ENCODE data around the gene KPNA4.
"Not testable (repeated sequence)": the region's sequence is repeated elsewhere in the genome, so short reads cannot be mapped to it uniquely, and the experiment has no call there.

The KPNA4 gene

DNA sequence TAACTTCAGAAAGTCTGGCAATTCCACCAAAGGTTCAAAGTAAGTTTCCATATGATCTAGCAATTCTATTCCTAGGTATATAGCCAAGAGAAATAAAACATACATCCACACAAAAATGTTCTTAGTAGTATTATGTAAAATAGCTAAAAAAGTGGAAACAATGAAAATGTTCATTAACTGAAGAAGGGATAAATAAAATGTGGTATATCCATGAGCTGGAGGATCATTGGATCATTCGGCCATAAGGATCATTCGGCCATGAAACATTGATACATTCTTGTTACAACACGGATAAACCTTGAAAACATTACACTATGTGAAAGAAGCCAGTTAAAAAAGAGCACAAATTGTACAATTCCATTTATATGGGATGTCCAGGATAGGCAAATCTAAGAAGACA, 2.4 kb downstream of the KPNA4 start:
- no peak for ATAC-seq (ENCODE audit: low read depth)
- Mint-ChIP-seq H3K27me3 (no peaks in the 10 kb centered on the region), H3K4me3 (peak overlapping the region; percentile 30), H3K36me3 (peaks cover 4% of the 10 kb centered on the region), H3K27ac (peak overlapping the region; percentile 68), H3K9me3 (no peaks in the 10 kb centered on the region), H3K4me1 (peaks cover 51% of the 10 kb centered on the region)
- DNase-seq (ENCODE audit: low spot score in 2 of 2): no peak

DNA sequence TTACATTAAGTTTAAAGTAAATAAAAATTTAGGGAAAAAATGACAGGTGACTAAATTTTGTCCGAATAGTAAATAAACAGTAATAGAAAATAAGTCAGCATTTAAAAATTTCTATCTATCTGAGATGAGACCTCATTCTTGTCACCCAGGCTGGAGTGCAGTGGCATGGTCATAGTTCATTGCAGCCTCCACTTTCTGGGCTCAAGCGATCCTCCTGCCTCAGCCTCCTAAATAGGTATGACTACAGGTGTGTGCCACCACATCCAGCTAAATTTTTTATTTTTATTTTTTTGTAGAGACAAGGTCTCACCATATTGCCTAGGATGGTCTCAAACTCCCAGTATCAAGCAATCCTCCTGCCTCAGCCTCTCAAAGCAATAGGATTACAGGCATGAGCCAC, 7.8 kb downstream of the KPNA4 start:
- ATAC-seq (ENCODE audit: low read depth): no peak
- Mint-ChIP-seq H3K36me3 (peaks cover 1% of the 10 kb centered on the region), H3K4me1 (peaks cover 39% of the 10 kb centered on the region), H3K9me3 (no peaks in the 10 kb centered on the region), H3K4me3 (no peak overlapping the region), H3K27me3 (no peaks in the 10 kb centered on the region), H3K27ac (no peak overlapping the region)
- DNase-seq (ENCODE audit: low spot score in 2 of 2): no peak

DNA sequence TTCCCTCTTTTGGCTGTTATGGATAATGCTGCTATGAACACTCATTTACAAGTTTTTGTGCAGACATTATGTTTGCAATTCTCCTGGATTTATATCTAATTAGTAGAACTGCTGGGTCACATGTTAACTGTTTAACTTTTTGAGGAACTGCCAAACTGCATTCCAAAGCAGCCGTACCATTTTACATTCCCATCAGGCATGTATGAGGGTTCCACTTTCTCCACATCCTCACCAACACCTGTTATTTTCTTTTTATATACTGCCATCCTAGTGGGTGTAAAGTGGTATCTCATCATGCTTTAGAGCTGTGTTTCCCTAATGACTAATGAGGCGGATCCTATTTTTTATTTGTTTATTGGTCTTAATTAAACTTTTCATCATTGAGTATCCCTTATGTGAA, 9.2 kb downstream of the KPNA4 start:
- ATAC-seq (ENCODE audit: low read depth): no peak
- peaks cover 32% of the 10 kb centered on the region for H3K4me1 Mint-ChIP-seq
- H3K27me3 Mint-ChIP-seq: no peaks in the 10 kb centered on the region
- H3K27ac Mint-ChIP-seq: no peak overlapping the region
- no peak overlapping the region for H3K4me3 Mint-ChIP-seq
- DNase-seq (ENCODE audit: low spot score in 2 of 2): no peak
- H3K36me3 Mint-ChIP-seq: peaks cover 4% of the 10 kb centered on the region
- peaks cover 3% of the 10 kb centered on the region for H3K9me3 Mint-ChIP-seq

DNA sequence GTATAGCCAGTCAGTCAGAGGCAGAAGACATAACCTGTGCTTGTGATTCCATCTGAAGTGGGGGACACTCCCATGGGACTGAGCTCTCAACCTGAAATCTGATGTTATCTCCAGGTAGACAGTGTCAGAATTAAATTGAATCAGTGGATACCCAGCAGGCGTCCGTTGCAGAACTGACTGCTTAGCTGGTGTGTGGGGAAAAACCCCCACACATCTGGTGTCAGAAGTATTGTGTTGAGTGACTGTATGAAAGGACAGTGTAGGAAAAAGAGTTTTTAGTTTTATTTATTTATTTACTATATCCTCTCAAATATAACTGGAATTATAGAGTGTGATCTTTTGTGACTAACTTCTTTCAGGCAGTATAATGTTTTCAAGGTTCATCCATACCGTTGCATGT, 10.4 kb downstream of the KPNA4 start:
- H3K4me3 Mint-ChIP-seq: no peak overlapping the region
- H3K9me3 Mint-ChIP-seq: peaks cover 4% of the 10 kb centered on the region
- H3K27ac Mint-ChIP-seq: no peak overlapping the region
- ATAC-seq (ENCODE audit: low read depth): no peak
- H3K36me3 Mint-ChIP-seq: peaks cover 13% of the 10 kb centered on the region
- DNase-seq (ENCODE audit: low spot score in 2 of 2): no peak
- H3K4me1 Mint-ChIP-seq: peaks cover 36% of the 10 kb centered on the region
- no peaks in the 10 kb centered on the region for H3K27me3 Mint-ChIP-seq

DNA sequence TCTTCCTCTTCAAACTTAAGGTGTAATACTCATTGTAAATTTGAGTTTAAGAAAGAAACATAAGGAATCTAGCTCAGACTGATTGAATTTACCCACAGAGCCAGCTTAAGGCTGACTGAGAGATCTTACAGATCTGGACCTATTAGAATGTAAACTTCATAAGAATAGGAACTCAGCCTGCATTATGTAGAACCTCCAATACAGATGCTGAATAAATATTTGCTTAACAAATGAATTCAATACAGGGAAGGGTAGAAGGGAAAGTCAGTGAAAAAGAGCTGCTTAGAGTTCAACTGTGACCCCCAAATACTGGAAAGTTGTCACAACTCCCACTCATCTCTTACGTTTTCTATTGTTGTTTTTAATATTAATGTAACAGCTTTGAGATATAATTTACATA, 11.5 kb downstream of the KPNA4 start:
- no peak overlapping the region for H3K4me3 Mint-ChIP-seq
- peaks cover 29% of the 10 kb centered on the region for H3K4me1 Mint-ChIP-seq
- H3K27me3 Mint-ChIP-seq: no peaks in the 10 kb centered on the region
- DNase-seq (ENCODE audit: low spot score in 2 of 2) (no peak), ATAC-seq (ENCODE audit: low read depth) (no peak)
- H3K36me3 Mint-ChIP-seq: peaks cover 13% of the 10 kb centered on the region
- no peak overlapping the region for H3K27ac Mint-ChIP-seq
- peaks cover 4% of the 10 kb centered on the region for H3K9me3 Mint-ChIP-seq

DNA sequence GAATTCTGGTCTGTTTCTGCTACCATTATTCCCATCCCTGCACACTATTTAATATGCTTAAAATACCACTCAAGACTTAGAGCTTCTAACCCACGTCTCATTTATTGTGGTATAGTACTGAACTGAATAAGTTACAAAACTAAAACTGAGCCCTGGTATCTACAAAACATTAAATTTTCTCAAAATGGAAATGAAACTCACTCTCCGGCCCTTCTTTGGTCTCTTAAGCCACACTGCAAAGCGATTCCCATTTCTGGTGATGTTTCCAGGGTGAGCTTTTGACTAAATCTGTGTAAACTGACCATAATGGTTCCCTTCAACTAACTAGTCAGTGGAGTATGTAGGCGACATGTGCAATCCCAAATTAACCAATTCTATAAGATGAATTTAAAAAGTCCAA, 18.6 kb downstream of the KPNA4 start:
- DNase-seq (ENCODE audit: low spot score in 2 of 2) (no peak), ATAC-seq (ENCODE audit: low read depth) (no peak)
- no peaks in the 10 kb centered on the region for H3K27me3 Mint-ChIP-seq
- peaks cover 4% of the 10 kb centered on the region for H3K9me3 Mint-ChIP-seq
- H3K4me3 Mint-ChIP-seq: no peak overlapping the region
- peaks cover 17% of the 10 kb centered on the region for H3K36me3 Mint-ChIP-seq
- H3K4me1 Mint-ChIP-seq: peaks cover 49% of the 10 kb centered on the region
- peak overlapping the region; percentile 22 for H3K27ac Mint-ChIP-seq

DNA sequence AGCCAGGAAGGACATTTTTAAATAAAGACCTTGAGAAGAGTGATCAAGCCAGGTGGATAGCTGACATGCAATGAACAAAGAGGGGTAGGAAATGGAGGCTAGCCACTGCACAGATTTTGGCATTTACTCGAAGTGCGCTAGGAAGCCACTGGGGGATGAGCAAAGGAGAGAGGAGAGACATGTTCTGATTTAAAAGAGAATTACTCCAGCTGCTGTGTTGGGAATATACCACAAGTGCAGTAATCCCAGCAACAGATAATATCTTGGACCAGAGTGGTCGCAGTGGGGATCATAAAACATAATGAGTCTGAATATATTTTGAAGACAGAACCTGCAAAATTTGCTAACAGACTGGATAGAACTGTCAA, 19.9 kb downstream of the KPNA4 start:
- Mint-ChIP-seq H3K9me3 (no peaks in the 10 kb centered on the region), H3K4me1 (peaks cover 46% of the 10 kb centered on the region), H3K4me3 (no peak overlapping the region), H3K36me3 (peaks cover 8% of the 10 kb centered on the region), H3K27me3 (no peaks in the 10 kb centered on the region), H3K27ac (peak overlapping the region; percentile 4)
- ATAC-seq (ENCODE audit: low read depth) (no peak), DNase-seq (ENCODE audit: low spot score in 2 of 2) (no peak)

DNA sequence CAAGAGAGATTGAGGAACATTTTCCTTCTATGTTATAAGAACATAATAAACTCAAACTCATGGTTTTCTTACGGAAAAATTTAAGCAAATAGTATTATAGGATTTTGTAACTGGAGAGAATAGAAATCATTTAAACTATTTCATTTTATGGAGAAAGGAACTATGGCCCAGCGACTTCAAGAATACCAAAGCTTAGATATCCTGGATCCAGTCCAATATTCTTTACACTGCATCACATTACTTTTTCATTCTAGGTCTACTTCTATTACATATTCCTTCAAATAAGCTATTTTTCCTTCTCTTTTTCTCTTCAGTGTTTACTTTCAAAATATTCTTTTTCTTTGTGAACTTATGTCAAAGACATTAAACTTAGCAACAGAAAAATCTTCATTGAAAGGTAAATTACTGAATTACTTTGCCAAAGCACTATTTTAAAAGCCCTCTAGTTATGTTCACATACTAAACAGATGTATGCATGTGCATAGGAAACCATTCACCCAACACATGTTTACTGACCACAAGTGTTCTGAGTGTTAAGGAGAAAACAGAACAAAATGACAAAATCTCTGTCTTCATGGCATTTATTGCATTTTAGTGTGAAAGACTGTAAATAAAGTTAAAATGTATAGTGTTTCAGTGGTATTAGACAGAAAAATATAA, 20.4 kb downstream of the KPNA4 start:
- H3K4me3 Mint-ChIP-seq: no peak overlapping the region
- H3K27me3 Mint-ChIP-seq: no peaks in the 10 kb centered on the region
- peak overlapping the region; percentile 4 for H3K27ac Mint-ChIP-seq
- ATAC-seq (ENCODE audit: low read depth) (no peak), DNase-seq (ENCODE audit: low spot score in 2 of 2) (no peak)
- H3K4me1 Mint-ChIP-seq: peaks cover 46% of the 10 kb centered on the region
- H3K36me3 Mint-ChIP-seq: peaks cover 6% of the 10 kb centered on the region
- H3K9me3 Mint-ChIP-seq: no peaks in the 10 kb centered on the region

DNA sequence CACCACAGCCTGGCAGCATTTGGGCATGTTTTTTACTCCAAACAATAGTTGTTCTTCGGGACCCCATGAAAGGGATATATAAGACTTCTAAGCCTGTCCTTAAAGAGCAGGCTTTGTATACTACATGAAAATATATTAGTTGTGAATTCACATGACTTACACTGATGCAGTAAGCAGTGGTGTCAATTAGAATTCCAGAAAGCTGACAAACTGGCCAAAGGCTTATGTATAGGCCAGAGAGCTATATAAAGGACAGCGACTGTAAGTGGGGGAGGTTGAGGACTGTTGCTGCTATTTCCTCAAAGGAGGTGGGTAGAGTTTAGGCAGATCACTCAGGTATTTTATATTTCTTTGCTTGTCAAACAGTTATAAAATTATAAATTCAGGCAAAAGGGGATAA, 24.8 kb downstream of the KPNA4 start:
- H3K4me1 Mint-ChIP-seq: peaks cover 32% of the 10 kb centered on the region
- H3K27ac Mint-ChIP-seq: no peak overlapping the region
- DNase-seq (ENCODE audit: low spot score in 2 of 2) (no peak), ATAC-seq (ENCODE audit: low read depth) (no peak)
- no peaks in the 10 kb centered on the region for H3K27me3 Mint-ChIP-seq
- H3K36me3 Mint-ChIP-seq: peaks cover 2% of the 10 kb centered on the region
- H3K4me3 Mint-ChIP-seq: no peak overlapping the region
- H3K9me3 Mint-ChIP-seq: no peaks in the 10 kb centered on the region

DNA sequence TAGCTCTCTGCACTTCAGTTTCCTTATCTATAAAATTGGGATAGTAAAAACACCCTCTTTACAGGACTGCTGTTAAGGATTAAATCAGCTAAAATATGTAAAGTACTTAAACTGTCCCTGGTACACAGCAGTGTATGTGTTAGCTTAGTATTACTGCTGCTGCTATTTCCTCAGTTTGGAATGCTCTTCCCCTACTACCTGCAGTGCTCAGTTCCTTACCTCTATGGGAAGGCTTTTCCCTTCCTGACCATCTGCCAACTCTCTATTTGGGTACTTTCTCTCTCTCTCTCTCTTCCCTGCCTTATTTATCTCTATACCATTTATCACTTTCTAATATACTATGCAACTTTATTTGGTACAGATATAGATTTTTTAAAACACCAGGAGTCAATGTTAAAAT, 26.5 kb downstream of the KPNA4 start:
- Mint-ChIP-seq H3K4me1 (peaks cover 21% of the 10 kb centered on the region), H3K36me3 (peaks cover 2% of the 10 kb centered on the region), H3K27me3 (no peaks in the 10 kb centered on the region), H3K4me3 (no peak overlapping the region), H3K9me3 (no peaks in the 10 kb centered on the region), H3K27ac (peak overlapping the region; percentile 32)
- ATAC-seq (ENCODE audit: low read depth): no peak
- no peak for DNase-seq (ENCODE audit: low spot score in 2 of 2)

DNA sequence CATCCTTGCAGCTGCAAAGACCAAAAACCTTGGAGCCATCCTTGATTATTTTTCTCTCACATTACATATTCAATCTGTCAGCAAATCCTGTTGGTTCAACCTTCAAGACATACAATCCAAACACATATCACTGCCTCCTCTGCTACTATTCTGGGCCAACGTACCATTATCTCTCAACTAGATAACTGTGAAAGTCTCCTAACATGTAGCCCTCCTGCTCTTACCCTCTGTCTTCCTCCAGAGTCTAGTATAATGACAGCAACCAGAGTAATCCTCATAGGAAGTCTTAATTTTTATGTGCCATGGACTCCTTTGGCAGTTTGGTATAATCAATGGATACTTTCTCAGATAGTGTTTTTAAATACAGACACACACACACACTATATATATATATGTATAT, 27.6 kb downstream of the KPNA4 start:
- Mint-ChIP-seq H3K9me3 (no peaks in the 10 kb centered on the region), H3K36me3 (peaks cover 2% of the 10 kb centered on the region), H3K4me1 (peaks cover 18% of the 10 kb centered on the region), H3K4me3 (no peak overlapping the region), H3K27ac (no peak overlapping the region), H3K27me3 (no peaks in the 10 kb centered on the region)
- no peak for ATAC-seq (ENCODE audit: low read depth)
- DNase-seq (ENCODE audit: low spot score in 2 of 2): no peak

DNA sequence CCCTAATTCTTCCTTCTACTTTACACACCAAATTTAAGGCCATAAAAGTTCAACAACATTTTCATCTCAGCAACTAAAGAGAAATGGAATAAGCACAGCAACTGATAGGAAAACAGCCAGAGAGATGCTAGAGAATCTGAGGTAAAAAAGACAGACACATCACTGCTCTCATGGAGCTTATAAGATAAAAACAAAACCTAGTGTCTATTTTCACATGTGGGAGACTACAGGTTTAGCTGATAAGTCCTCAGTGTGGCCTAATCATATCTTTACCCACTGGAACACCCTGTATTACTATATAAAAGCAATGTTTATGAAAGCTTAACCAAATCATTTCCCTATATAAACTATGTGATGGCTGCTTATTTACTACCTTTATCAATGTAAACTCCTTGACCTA, 33.0 kb downstream of the KPNA4 start:
- no peak overlapping the region for H3K4me3 Mint-ChIP-seq
- peaks cover 2% of the 10 kb centered on the region for H3K4me1 Mint-ChIP-seq
- DNase-seq (ENCODE audit: low spot score in 2 of 2) (no peak), ATAC-seq (ENCODE audit: low read depth) (no peak)
- no peaks in the 10 kb centered on the region for H3K9me3 Mint-ChIP-seq
- no peaks in the 10 kb centered on the region for H3K27me3 Mint-ChIP-seq
- H3K36me3 Mint-ChIP-seq: peaks cover 16% of the 10 kb centered on the region
- peak overlapping the region; percentile 15 for H3K27ac Mint-ChIP-seq

DNA sequence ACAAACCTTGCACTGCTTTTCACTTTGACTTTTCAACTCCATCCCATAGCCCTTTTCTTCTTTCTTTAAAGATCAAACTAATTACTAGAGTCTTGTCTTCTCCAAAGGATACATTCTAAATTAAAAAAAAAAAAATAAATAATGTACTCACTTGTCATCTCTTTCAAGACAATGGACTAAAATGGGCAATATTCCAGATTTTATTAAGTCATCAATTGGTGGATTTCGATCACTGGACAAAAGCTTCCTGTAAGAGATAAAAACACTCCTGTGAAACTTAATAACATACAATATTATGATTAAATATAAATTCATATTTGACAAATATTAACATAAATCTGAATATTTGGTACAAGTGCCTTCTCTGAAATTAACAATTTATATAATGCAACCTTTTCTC, 34.1 kb downstream of the KPNA4 start:
- Mint-ChIP-seq H3K4me3 (no peak overlapping the region), H3K4me1 (peaks cover 2% of the 10 kb centered on the region)
- DNase-seq (ENCODE audit: low spot score in 2 of 2): no peak

DNA sequence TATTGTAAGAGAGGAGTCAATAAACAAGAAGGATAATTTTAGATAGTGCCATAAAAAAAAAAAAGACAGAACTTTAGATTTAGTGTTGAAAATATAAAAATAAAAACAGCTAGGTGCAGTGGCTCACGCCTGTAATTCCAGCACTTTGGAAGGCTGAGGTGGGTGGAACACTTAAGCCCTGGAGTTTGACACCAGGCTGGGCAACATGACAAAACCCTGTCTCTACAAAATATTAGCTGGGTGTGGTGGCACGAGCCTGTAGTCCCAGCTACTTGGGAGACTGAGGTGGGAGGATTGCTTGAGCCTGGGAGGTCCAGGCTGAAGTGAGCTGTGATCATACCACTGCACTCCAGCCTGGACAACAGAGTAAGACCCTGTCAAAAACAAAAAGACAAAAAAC, 49.0 kb downstream of the KPNA4 start:
- not testable (repeated sequence) for H3K27ac Mint-ChIP-seq; H3K27me3 Mint-ChIP-seq; H3K9me3 Mint-ChIP-seq; H3K4me1 Mint-ChIP-seq; ATAC-seq (ENCODE audit: low read depth); DNase-seq (ENCODE audit: low spot score in 2 of 2); H3K4me3 Mint-ChIP-seq
- peaks cover 30% of the 10 kb centered on the region for H3K36me3 Mint-ChIP-seq

More for the DNA sequence above, 34.1 kb downstream of the KPNA4 start:
- peaks cover 19% of the 10 kb centered on the region for H3K36me3 Mint-ChIP-seq
- no peaks in the 10 kb centered on the region for H3K27me3 Mint-ChIP-seq
- no peak for ATAC-seq (ENCODE audit: low read depth)
- no peaks in the 10 kb centered on the region for H3K9me3 Mint-ChIP-seq
- H3K27ac Mint-ChIP-seq: no peak overlapping the region

DNA sequence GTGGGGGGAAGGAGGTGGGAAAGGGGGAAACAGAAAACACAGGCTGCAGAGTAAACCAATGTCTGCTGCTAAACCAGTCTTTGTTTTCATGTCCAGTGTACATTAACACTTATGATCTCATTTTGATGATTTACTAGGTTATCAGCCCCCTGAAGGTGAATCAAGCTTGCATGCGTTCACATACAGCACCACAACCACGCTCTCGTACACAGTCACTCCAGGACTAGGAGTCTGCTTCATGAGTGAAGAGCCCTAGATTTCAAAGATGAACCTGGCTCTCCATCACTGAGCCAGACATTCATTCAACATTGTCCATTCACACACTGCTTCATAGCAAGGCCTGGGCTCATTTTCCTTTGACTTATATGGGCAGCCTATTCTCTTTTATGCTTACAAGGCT, 64.0 kb downstream of the KPNA4 start:
- Mint-ChIP-seq H3K4me1 (no peaks in the 10 kb centered on the region), H3K36me3 (peaks cover 30% of the 10 kb centered on the region), H3K27me3 (no peaks in the 10 kb centered on the region), H3K4me3 (no peak overlapping the region), H3K9me3 (no peaks in the 10 kb centered on the region), H3K27ac (peak overlapping the region; percentile 30)
- ATAC-seq (ENCODE audit: low read depth) (no peak), DNase-seq (ENCODE audit: low spot score in 2 of 2) (no peak)

Measured in memory B cell (primary cell).